HG02870 (cell line): ENCODE results near the gene ERH.

Source experiments
- ATAC-seq: cut with Tn5 transposase; IDR thresholded peaks from one replicate; pipeline ENCODE4 v1.9.1; 2021; ENCODE audit warnings: mild to moderate bottlenecking, moderate library complexity; ENCODE audit not compliant: unreplicated experiment

Gene ERH

DNA sequence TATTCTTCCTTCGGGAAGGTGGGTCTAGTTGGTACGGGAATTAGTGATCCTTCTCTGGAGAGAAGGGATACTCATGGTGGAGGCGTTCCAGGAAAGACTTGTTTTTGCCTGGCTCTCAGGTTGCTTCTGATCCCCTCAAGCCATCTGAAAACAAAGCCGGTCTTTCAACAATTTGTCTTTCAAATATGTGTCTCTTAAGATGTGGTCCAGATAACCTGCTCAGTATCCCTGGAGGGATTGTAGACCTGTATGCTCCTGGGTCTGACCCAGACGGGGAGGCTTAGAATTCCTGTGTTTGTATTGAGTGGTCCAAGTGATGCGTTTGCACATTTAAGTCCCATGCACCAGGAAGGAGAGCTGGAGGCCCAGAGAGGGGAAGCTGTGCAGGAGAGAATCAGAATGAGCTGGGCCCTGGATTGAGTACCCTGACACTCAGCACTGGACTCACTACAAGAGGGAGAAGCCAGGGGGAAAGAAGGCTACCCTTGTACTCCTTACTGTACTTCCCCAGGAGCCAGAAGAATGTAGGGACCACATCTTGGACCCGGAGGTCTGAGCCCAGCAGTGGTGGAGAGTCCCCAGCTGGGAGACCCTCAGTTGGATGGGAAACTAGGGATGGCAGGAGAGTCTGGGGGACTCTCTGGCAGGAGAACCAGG is 40.4 kb downstream of the ERH start:
- no peak for ATAC-seq

DNA sequence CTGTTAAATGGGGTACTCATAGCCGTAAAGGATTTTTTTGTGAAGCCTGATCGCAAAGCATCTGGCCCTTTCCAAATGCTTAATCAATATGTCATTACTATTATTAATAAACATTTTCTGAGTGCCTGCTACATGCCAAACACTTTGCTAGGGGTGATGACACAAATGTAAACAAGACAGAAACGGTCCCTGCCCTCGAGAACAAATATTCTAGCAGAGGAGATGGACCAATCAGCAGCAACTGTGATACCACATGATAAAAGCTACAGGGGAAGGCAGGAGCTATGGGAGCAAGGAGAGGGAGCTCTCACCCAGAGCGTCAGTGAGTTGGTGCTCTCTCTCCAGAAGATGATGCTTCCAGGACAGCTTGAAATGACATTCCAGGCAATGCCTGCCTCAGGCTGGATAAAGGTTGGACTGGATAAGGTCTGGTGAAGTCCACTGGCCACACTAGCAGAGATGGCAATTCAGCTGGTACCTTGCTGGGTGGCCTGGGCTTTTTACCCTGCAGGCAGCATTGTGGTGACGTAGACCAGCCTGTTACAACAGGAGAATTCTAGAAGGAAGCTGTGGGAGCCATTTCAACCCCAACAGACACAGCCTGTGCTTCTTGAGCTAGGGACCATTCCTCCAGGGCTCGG is 41.1 kb downstream of the ERH start:
- no peak for ATAC-seq

DNA sequence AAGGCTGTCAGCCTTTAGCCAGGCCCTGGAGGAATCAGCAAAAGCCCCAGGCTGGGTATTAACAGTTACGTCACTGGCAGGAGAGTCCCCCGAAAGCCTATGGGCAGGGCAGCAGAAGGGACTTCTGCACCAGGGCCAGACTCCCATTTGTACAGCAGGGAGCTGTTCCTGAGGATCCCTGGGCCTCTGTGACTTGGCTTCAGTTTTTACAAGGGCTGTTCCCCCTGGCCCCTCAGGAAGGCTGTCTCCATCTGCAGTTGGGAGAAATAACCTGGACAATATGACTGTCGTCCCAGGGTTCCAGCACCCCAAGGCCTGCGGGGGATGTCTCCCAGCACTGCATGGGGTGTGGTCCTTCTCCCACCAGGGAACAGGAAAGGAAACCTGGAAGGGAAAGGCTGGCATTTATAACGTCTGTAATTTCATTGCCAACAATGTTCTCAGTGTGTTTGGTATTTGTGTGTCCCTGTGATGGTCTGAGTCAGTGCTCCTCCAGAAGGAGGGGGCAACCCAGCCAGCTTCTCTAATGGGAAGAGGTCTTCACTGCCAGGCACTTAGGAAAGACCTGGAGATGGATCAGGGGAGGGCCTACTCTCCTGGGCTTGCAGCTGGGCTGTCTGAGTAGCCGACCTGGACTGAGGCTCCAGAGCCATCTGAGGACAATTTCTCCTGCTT is 42.4 kb downstream of the ERH start:
- no peak for ATAC-seq

DNA sequence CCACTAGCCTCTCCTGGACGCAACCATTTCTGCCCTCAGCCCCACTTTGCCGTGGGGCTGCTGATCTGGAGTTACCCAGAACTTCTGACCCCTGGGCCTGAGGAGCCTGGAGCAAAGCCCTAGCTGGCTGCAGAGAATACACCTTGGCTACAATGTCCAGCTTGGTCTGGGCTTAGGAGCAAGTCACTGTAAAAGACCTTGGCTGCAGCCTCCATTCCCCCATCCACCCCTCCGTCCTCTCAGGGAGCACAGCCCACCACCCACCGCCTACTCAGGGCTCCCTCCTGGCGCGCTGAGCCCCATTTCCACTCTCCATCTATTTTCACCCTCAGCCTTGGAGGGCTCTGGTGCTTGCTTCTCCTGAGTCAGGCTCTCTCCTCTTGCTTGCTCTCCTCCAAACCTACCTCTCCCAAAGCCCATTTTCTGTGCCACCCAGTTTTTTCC is 42.9 kb downstream of the ERH start:
- no peak for ATAC-seq

DNA sequence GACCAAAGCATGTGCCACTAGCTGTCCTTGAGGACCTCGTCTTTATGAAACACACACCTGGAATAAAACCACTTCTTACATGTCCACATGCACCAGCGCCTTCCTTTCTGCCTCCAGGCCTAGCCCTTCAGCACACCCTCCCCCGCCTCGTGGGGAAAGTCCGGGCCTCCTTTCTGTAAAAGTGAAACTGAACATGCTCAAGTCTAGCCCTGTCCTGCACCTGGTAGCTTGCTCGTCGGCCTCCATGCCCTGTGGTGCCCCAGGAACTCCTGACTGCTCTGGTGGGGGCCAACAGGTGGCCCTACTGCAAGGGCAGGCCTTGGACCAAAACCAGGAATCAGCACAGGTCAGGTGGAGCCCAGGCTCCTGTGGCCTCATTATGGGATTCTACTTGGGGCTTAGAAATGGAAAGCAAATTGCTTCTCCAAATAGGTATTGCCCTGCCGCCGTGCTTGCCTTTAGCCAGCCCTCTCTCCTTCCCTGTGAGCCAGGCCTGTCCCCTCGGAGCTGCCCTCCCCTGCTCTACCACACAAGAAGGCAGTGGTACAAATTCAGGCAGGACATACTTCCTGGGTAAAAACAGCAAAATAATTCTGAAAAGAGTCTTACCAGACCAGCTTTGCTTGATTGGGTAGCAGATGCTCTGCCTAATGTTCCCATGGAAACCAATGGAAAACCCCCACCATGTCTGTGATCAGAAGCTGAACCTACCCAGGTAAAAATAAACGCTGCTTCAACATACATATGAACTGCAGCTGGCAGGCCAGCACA is 43.5 kb downstream of the ERH start:
- ATAC-seq, result peak; percentile 85

DNA sequence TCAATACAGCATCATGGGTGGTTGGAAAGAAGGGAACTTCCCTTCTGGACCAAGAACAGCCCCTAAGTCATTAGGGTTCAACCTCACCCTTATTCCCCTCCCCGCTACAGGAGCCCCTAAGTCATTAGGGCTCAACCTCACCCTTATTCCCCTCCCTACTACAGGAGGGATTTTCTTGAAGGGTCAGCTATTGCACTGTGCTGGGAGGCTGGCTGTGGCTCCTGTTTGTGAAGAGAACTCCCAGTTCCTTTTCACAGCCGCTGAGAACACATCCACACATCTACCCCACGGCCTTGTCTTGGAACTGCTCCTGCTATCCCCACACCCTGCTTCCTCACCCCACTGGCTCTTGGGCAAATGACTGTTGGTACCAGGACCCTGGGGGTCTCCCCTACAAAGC is 44.9 kb downstream of the ERH start:
- no peak for ATAC-seq

DNA sequence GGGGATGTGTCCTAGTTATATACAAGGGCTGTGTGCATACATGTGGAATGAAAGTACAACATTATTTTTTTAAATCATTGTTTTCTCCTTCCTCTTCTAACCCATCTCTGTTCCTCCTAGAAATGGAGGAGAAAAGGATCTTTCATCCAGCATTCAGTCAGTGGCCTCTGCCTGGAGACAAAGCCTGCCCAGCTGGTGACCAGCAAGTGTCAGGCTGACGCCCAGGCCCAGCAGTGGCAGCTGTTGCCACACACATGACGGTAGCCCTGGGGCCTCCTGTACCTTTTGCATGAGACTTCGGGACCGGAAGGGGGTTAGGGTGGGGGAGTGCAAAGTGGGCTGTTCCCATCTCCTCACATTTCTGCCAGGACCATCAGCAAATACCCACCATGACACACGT is 46.2 kb downstream of the ERH start:
- ATAC-seq, result no peak

DNA sequence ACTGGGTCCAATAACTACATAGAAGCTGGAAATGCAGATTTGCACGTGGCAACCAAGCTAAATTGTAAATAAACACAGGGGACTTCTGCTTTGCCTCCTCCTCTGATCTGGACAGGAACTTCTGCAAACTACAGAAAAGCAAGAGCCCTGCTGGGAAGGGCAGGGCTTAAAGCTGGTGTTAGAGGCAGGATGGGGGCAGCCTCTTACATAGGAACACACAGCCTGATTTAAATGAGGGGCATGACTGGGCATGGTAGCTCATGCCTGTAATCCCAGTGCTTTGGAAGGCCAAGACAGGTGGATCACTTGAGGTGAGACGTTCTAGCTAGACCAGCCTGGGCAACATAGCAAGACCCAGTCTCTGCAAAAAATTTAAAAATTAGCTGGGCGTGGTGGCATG is 46.7 kb downstream of the ERH start:
- no peak for ATAC-seq

DNA sequence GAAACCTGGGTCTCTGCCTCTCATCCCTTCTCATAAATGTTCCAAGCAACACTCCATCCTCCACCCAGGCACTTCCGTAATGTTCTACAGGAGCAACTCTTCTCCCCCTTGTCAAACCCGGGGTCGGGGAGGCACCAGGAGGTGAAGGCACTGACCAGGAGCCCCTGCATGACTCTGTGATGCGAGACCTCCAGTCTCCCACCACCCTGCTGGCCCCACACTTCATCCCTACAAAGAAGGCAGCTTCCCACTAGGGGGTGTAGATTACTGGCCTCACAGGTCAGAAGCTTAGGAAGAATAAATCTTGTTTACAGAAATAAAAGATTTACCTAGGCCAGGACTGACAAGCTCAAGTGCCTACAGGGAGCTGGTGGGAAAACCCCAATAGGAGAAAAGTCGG is 47.2 kb downstream of the ERH start:
- ATAC-seq, result no peak

DNA sequence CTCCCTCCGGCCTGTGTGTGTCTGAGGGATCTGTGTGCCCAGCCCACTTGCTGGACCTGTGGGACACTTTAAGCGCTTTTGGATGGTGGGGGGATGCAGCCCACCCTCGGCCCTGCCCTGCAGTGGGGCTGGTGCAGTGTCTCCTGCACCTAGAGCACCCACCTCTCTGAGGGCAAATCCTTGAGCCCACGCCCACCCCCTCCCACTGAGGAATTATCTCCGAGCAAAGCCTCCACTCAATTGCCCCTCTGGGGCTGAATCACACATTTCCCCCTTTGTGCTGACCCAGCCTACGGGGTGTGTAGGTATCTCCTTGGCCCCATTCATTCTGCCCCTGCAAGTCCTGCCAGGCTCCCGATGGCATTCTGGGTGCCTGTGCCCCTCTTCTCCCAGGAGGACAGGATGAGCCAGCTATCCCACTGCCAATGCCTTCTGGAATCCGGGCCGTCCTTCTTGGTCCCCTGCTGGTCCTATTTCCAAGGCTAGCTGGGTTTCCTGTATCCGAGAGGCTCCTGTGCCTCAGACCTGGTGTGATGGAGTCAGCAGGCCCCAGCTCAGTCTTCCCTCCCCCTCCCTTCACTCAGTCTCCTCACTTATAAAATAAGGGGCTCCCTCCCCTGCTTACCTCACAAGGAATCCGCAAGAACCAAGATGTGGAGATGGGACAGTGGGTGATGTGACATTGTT is 48.9 kb downstream of the ERH start:
- ATAC-seq, result no peak

DNA sequence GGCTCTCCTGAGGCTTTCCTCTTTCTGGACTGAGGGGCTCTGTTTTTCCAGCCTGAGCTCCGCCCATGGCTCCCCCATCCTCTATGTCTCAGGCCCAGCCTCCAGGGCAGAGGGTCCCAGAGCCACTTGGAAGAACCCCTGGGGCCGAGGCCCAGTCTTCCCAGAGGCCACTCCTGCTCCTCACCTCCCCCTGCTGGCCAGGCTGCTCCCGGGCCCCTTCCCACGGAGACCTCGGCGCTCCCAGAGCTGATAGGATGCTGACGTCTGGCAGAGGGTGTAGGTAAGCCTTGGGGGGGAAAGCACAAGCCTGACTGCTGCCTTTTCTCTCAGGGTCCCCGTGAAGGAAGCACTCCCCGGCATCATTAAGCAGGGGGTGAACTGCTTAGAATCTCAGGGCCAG is 51.4 kb downstream of the ERH start:
- no peak for ATAC-seq

DNA sequence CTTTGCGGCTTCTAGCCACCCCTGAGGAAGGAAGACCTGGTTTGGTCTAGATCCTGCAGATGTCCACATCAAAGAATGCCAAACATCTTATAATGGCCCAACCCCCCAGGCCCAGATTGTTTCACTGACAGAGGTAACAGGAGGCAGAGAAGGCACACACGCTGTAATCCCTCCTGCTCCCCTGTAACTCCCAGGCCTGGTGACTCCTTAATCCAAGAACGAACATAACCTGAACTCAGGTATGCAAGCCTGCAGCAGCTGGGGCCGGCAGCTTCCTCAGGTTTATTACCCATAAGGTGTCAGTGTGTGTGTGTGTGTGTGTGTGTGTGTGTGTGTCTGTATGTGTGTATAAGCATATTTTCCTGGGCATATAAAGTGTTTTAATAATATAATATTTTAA is 52.7 kb downstream of the ERH start:
- ATAC-seq, result no peak

DNA sequence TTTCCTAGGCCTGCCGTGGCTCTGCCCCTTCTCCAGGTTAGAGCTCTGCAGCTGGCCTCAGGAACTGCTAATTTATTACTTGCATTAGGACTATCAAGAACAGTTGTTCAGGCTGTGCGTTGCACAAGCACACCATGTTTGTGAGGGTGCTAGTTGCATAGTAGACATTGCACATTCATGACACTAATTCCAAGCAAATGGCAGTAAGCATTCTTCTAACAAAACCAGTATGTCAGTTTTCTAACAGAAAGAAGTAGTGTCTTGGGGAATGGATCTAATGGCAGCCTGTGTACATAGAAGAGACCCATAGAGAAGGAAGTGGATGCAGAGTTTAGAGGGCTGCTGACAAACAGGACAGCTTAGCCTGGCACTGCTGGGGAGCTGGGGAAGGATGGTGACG is 53.9 kb downstream of the ERH start:
- no peak for ATAC-seq

DNA sequence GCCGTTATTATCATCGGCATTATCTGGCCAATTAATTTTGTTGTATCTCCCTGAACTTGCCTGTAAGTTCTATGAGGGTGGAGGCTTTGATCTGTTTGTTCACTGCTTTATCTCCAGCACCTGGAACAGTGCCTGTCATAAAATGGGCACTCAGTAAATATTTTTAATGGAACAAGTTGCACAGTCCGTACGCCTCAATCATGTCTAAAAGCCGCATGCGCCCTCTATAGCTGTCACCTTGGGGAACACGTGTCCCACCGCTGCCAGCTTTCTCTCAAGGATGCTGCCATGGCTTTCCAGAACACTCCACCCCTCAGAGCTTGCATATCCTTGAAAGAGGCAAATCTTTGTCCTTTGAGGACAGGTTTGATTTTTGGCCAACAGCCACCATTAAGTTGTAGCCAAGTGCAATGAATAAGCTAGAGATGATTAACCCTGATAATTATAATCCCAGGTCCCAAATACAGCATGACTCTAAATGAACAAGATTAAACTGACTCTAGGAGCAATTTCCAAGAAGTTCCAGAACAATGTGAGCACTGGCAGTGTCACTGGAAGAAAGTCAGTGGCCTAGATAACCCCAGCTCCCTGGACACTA is 55.1 kb downstream of the ERH start:
- ATAC-seq, result no peak

DNA sequence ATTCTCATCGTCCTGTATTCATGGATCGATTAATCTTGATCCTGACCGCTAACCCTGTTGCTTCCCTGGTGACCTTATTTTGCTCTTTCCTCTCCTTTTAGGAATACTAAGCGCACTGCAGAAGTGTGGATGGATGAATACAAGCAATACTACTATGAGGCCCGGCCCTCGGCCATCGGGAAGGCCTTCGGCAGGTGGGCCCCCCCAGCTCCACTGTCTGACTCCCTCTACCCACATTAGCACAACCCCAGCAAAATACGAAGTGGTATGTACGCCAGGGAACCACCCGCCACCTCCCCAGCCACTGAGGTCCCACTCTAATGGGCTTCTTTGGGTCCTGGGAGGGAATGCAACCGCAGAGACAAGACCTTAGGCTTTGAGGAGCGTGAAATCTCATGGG is 58.7 kb downstream of the ERH start:
- ATAC-seq, result no peak

DNA sequence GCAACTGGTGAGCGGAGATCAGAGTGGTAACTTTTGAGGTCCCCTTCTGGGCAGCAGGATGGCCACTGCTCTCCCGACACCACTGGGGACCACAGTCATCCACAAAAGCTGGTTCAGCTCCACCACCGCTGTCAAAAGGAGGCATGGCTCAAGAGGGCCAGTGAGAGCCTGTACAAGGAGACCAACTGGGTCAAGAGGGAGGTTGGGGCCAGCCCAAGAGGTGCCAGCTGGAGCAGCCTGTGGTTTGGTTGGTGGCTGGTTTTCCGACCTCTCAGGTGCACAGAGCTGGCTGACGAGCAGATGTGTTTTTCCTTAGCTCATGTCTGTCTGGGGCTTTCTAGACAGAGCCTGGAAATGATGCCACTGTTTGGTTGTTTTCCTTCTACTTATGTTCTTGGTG is 60.1 kb downstream of the ERH start:
- no peak for ATAC-seq

DNA sequence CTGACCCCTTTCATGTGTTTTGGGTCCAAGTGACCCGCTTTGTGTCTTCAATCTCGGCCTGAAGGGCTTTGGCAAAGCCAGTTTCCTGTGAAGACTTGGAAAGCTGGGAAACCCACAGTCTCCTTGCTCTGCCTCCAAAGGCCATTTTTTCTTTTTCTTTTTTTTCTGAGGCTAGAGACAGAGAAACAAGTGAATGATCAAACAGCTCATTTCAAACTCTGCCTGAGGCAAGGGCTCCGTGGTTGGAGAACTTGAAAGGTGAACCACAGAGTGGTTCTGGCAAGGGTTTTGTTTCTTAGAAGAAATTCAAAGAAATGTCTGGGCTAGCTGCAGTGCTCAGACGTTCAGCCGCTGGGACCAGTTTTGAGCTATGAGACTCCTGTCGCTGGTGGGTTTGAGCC is 62.7 kb downstream of the ERH start:
- no peak for ATAC-seq

DNA sequence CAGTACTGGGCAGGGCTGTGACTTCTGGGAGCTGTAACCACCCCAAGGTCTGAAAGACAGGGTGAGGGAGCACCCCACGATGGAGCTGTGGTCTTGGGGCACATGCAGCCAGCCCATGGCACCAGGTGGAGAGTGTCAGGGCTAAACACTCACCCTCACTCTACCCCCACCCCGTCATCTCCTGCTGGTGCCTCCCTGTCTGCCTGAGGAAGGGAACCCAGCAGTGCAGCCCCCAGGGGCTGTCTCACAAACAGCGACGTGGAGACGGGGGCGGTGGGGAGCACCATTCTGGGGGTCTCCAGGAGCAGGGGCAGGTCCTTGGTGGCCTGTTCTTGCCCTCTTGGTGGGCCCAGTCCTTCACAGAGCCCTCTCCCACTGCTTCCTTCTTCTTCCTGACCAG is 63.5 kb downstream of the ERH start:
- ATAC-seq, result no peak

DNA sequence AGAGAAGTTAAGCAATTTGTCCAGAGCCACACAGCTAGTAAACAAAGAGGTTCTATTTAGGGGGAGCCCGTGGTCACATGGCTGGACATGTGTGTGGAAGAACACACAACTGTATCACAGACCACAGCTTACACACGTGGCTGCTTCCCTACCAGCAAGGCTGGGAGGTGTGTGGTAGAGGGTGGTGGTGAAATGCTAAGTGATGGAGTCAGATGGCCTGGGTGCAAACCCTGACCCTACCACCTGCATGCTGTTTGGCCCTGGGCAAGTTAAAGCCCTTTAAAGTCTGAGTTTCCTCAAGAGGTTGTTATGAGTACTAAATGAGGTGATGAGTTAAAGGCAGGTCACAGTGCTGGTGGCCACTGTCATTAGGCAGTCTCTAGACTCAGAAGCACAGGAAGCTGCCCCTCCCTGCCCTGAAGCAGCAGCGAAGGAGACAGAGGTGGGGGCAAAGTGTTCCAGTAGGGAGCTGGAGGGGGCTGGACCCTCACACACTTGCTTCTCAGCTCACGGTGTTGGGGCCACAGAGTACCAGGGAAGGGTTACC is 64.2 kb downstream of the ERH start:
- no peak for ATAC-seq

DNA sequence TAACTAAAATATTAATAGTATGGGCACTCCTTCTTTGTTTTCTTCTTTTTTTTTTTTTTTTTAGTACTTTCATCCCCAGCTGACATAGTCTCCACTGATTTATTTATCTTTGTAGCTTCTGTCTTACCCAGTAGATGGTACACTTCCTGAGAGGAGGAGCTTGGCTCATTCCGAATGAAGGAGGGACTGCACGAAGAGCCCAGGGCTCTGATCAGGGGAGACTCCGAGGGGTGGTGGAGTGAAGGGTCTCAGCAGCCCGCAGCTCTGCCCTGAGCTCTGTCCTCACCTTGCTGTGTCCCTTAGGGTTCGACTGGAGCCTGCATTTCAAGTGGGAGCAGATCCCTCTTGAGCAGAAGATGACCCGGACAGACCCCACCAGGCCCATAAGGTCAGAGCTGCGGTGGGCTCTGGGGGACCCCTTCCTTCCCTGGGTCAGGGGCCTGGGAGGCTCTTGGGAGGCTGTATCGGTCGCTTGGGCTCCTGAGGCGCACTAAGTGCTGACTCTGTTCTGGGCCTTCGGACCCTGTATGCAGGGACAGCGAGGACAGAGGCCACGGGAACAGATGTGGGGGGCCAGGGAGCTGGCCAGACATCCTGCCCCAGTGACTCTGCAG is 65.2 kb downstream of the ERH start:
- no peak for ATAC-seq
